Epithelial cell of prostate (primary cell): ENCODE data around the gene RNF31.
"Not testable (repeated sequence)": the region's sequence is repeated elsewhere in the genome, so short reads cannot be mapped to it uniquely, and the experiment has no call there.

Experiments
- DNase-seq: peaks from one replicate; pipeline ENCODE4 v3.0.0-alpha.2; 2011; ENCODE audit warnings: low read depth, low spot score
- H3K27ac ChIP-seq: fragments of 450-650 bp; 2 replicates; pipeline ENCODE4 v1.5.1; 2017; ENCODE audit warnings: mild to moderate bottlenecking

Gene RNF31

GRCh38 chr14:24146978-24147760 is at the start of gene RNF31:
RNF31 (plus strand) TSS chr14:24147498; CDS start chr14:24147699, 201 bp downstream.
- H3K27ac ChIP-seq, result peak within 1 kb of the TSS; percentile 89
- DNase-seq, result peak; percentile 93

GRCh38 chr14:24098229-24098926 is 48.9 kb upstream of the RNF31 start:
- no peak overlapping the region for H3K27ac ChIP-seq
- no peak for DNase-seq

GRCh38 chr14:24098927-24099813 is 48.1 kb upstream of the RNF31 start:
- no peak overlapping the region for H3K27ac ChIP-seq
- DNase-seq, result no peak

- H3K27ac ChIP-seq, result no peak overlapping the region
- no peak for DNase-seq
These were observed 46.9 kb upstream of the RNF31 start for GRCh38 chr14:24100197-24100981.

GRCh38 chr14:24100982-24101494 is 46.3 kb upstream of the RNF31 start:
- DNase-seq, result no peak

GRCh38 chr14:24102357-24103048 is 44.8 kb upstream of the RNF31 start:
- H3K27ac ChIP-seq, result no peak overlapping the region
- no peak for DNase-seq

More at GRCh38 chr14:24100982-24101494, 46.3 kb upstream of the RNF31 start:
- H3K27ac ChIP-seq, result no peak overlapping the region

- no peak overlapping the region for H3K27ac ChIP-seq
- DNase-seq, result no peak
These were observed 43.8 kb upstream of the RNF31 start for GRCh38 chr14:24103451-24103850.

GRCh38 chr14:24105609-24106239 is 41.6 kb upstream of the RNF31 start:
- DNase-seq, result not testable (repeated sequence)
- peak overlapping the region; percentile 32 for H3K27ac ChIP-seq

- no peak for DNase-seq
These were observed 40.5 kb upstream of the RNF31 start for GRCh38 chr14:24106672-24107271.

GRCh38 chr14:24108336-24108874 is 38.9 kb upstream of the RNF31 start:
- peak overlapping the region; percentile 21 for H3K27ac ChIP-seq
- DNase-seq, result no peak

More at GRCh38 chr14:24106672-24107271, 40.5 kb upstream of the RNF31 start:
- peak overlapping the region; percentile 32 for H3K27ac ChIP-seq

GRCh38 chr14:24110060-24110459 is 37.2 kb upstream of the RNF31 start:
- peak overlapping the region; percentile 21 for H3K27ac ChIP-seq
- DNase-seq, result no peak

GRCh38 chr14:24110523-24110922 is 36.8 kb upstream of the RNF31 start:
- H3K27ac ChIP-seq, result peak overlapping the region; percentile 21
- DNase-seq, result no peak

GRCh38 chr14:24113379-24113800 is 33.9 kb upstream of the RNF31 start:
- H3K27ac ChIP-seq, result peak overlapping the region; percentile 97
- DNase-seq, result no peak

- H3K27ac ChIP-seq, result peak overlapping the region; percentile 97
- peak; percentile 58 for DNase-seq
These were observed 33.3 kb upstream of the RNF31 start for GRCh38 chr14:24113801-24114531.

GRCh38 chr14:24114532-24115421 is 32.5 kb upstream of the RNF31 start, which contains the start of the genes DCAF11 and NRL:
DCAF11 (plus strand) TSS chr14:24114777; CDS start chr14:24115595, 818 bp downstream.
NRL (minus strand) TSS chr14:24114949; CDS start chr14:24082848, 32,101 bp downstream.
- peak within 1 kb of the TSS; percentile 97 for H3K27ac ChIP-seq
- peak; percentile 99 for DNase-seq
